Activated CD8-positive, alpha-beta T cell treated with anti-CD3 and anti-CD28 coated beads, Interleukin-2, amount 10 ng/mL, durations not matched to agents 7 days and 5 days (primary cell): ENCODE results near the gene CCDC92B. TPM values are rescaled to one million over a fixed set of nuclear protein-coding genes. Genes with fewer than 3 reads are reported as not detected.

Source experiments
- ATAC-seq: fragments of 150-1000 bp; cut with Tn5 transposase; one replicate; pipeline ENCODE4 v1.10.0; 2021; ENCODE audit warnings: moderate library complexity
- CTCF ChIA-PET: fragments of 350-600 bp; sonication (Branson Sonifier 250); formaldehyde crosslinking; loops from one replicate; lab custom pipeline; 2021; ENCODE audit warnings: antibody characterized with exemption; lab: Charles Lee
- POLR2A ChIA-PET: fragments of 350-600 bp; sonication (Branson Sonifier 250); formaldehyde crosslinking; loops from one replicate; lab custom pipeline; 2021; ENCODE audit warnings: antibody characterized with exemption; lab: Charles Lee
- DNase-seq: peaks from one replicate; pipeline ENCODE4 v3.0.0-alpha.2; 2020
- H3K27ac Mint-ChIP-seq: one replicate; pipeline ENCODE4 v1.8.0; 2021; ENCODE audit warnings: mild to moderate bottlenecking, mixed read lengths
- H3K27me3 Mint-ChIP-seq: one replicate; pipeline ENCODE4 v1.8.0; 2021; ENCODE audit warnings: low read depth, mixed read lengths
- H3K36me3 Mint-ChIP-seq: one replicate; pipeline ENCODE4 v1.8.0; 2021; ENCODE audit warnings: low read depth, mixed read lengths
- H3K4me1 Mint-ChIP-seq: one replicate; pipeline ENCODE4 v1.8.0; 2021; ENCODE audit warnings: low read depth, mixed read lengths
- H3K4me3 Mint-ChIP-seq: one replicate; pipeline ENCODE4 v1.8.0; 2021; ENCODE audit warnings: mild to moderate bottlenecking, mixed read lengths
- H3K9me3 Mint-ChIP-seq: one replicate; pipeline ENCODE4 v1.8.0; 2022; ENCODE audit warnings: mixed read lengths; ENCODE audit not compliant: insufficient read depth
- total RNA-seq, 2 experiments: library from RNA; stranded (reverse); gene quantifications; one replicate each; pipeline ENCODE4 v1.2.3, GENCODE V29; 2021

CCDC92B gene
- total RNA-seq, 2 experiments from 2014 or later: not detected

- H3K9me3 Mint-ChIP-seq: no peaks in the 10 kb centered on the region
Measured at GRCh38 chr17:2777242-2777867, 27.9 kb upstream of the CCDC92B start.

GRCh38 chr17:2776589-2777241, 27.3 kb upstream of the CCDC92B start:
- peak; percentile 52 for ATAC-seq
- no peak for DNase-seq
- H3K27me3 Mint-ChIP-seq: peaks cover 44% of the 10 kb centered on the region
- POLR2A ChIA-PET: interaction anchor here (0.5 kb wide), 1 partner anchor 30 kb away, joined by 3 read pairs; no protein-coding TSS in a partner anchor
- H3K4me3 Mint-ChIP-seq: no peak overlapping the region
- CTCF ChIA-PET: interaction anchor here (0.9 to 1.8 kb wide), 4 partner anchors 9 to 236 kb away, joined by 3 to 5 read pairs (median 4); no protein-coding TSS in a partner anchor
- peaks cover 4% of the 10 kb centered on the region for H3K4me1 Mint-ChIP-seq
- no peak overlapping the region for H3K27ac Mint-ChIP-seq
- H3K36me3 Mint-ChIP-seq: no peaks in the 10 kb centered on the region
- H3K9me3 Mint-ChIP-seq: no peaks in the 10 kb centered on the region

More at GRCh38 chr17:2777242-2777867, 27.9 kb upstream of the CCDC92B start:
- ATAC-seq (no peak), DNase-seq (no peak)
- Mint-ChIP-seq H3K36me3 (no peaks in the 10 kb centered on the region), H3K27me3 (peaks cover 44% of the 10 kb centered on the region), H3K27ac (no peak overlapping the region), H3K4me1 (peaks cover 4% of the 10 kb centered on the region), H3K4me3 (no peak overlapping the region)
- ChIA-PET CTCF (interaction anchor here (0.9 to 1.8 kb wide), 3 partner anchors 38 to 236 kb away, joined by 3 to 5 read pairs (median 3); no protein-coding TSS in a partner anchor), POLR2A (interaction anchor here (0.5 to 0.9 kb wide), 2 partner anchors 15 to 29 kb away, joined by 3 read pairs; no protein-coding TSS in a partner anchor)

DNA sequence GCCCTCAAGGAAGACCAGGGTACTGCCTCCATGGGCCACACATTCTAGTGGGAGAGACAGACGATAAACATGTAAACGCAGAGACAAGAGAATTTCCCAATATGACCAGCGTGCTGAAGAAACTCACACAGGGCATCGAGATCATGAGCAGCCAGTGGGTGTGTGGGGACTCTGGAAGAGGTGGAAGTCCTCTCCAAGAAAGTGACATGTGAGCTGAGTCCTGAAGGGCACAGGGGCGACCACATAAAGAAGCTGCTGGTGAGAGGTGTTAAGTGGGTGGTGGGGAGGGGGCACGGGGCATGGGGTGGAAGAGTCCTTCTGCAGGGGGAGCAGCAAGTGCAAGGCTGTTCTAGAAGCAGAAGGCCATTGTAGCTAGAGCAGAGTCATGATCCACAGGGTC, 25.8 kb upstream of the CCDC92B start:
- ATAC-seq (no peak), DNase-seq (no peak)
- no peak overlapping the region for H3K27ac Mint-ChIP-seq
- H3K27me3 Mint-ChIP-seq: peaks cover 44% of the 10 kb centered on the region
- POLR2A ChIA-PET: no interaction called here
- H3K4me1 Mint-ChIP-seq: peaks cover 4% of the 10 kb centered on the region
- H3K4me3 Mint-ChIP-seq: no peak overlapping the region
- H3K36me3 Mint-ChIP-seq: no peaks in the 10 kb centered on the region
- no peaks in the 10 kb centered on the region for H3K9me3 Mint-ChIP-seq
- CTCF ChIA-PET: interaction anchor here (1.2 to 1.4 kb wide), 2 partner anchors 11 to 73 kb away, joined by 5 to 6 read pairs; no protein-coding TSS in a partner anchor

- H3K27me3 Mint-ChIP-seq: peaks cover 12% of the 10 kb centered on the region
- H3K9me3 Mint-ChIP-seq: no peaks in the 10 kb centered on the region
- DNase-seq: no peak
- no peak overlapping the region for H3K27ac Mint-ChIP-seq
- ChIA-PET CTCF (no interaction called here), POLR2A (interaction anchor here (0.6 kb wide), 1 partner anchor 1126 kb away, joined by 3 read pairs; no protein-coding TSS in a partner anchor)
- no peak overlapping the region for H3K4me3 Mint-ChIP-seq
- ATAC-seq: no peak
- no peaks in the 10 kb centered on the region for H3K4me1 Mint-ChIP-seq
- no peaks in the 10 kb centered on the region for H3K36me3 Mint-ChIP-seq
Measured at GRCh38 chr17:2770129-2770528, 20.7 kb upstream of the CCDC92B start.

DNA sequence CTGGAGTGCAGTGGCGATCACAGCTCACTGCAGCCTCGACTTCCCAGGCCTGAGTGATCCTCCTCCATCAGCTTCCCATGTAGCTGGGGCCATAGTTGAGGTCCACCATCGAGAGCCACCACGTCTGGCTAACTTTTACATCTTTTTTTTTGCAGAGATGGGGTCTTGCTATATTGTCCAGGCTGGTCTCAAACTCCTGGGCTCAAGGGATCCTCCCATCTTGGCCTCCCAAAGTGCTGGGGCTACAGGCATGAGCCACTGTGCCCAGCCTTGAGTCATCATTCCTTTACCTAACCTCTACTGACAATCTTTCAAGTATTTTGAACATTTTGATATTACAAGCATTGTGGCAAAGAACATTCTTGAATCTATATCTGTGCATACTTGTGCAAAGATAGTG, 9.4 kb upstream of the CCDC92B start:
- no peak overlapping the region for H3K4me3 Mint-ChIP-seq
- no peaks in the 10 kb centered on the region for H3K36me3 Mint-ChIP-seq
- CTCF ChIA-PET: no interaction called here
- POLR2A ChIA-PET: no interaction called here
- ATAC-seq (no peak), DNase-seq (no peak)
- no peaks in the 10 kb centered on the region for H3K9me3 Mint-ChIP-seq
- no peak overlapping the region for H3K27ac Mint-ChIP-seq
- H3K27me3 Mint-ChIP-seq: peaks cover 33% of the 10 kb centered on the region
- no peaks in the 10 kb centered on the region for H3K4me1 Mint-ChIP-seq

GRCh38 chr17:2755891-2756724, 6.7 kb upstream of the CCDC92B start:
- H3K4me3 Mint-ChIP-seq: no peak overlapping the region
- no peak overlapping the region for H3K27ac Mint-ChIP-seq
- ATAC-seq: no peak
- H3K9me3 Mint-ChIP-seq: no peaks in the 10 kb centered on the region
- H3K36me3 Mint-ChIP-seq: no peaks in the 10 kb centered on the region
- DNase-seq: no peak
- ChIA-PET POLR2A (no interaction called here), CTCF (no interaction called here)
- peaks cover 37% of the 10 kb centered on the region for H3K27me3 Mint-ChIP-seq
- no peaks in the 10 kb centered on the region for H3K4me1 Mint-ChIP-seq

- Mint-ChIP-seq H3K9me3 (no peaks in the 10 kb centered on the region), H3K4me1 (no peaks in the 10 kb centered on the region), H3K4me3 (no peak overlapping the region), H3K27me3 (peaks cover 35% of the 10 kb centered on the region), H3K27ac (no peak overlapping the region), H3K36me3 (no peaks in the 10 kb centered on the region)
- ChIA-PET POLR2A (no interaction called here), CTCF (no interaction called here)
- ATAC-seq: no peak
- DNase-seq: no peak
Measured at GRCh38 chr17:2751491-2751890, 2.0 kb upstream of the CCDC92B start.

GRCh38 chr17:2750721-2751120, 1.3 kb upstream of the CCDC92B start:
- CTCF ChIA-PET: interaction anchor here (1.8 kb wide), 1 partner anchor 36 kb away, joined by 4 read pairs; no protein-coding TSS in a partner anchor
- Mint-ChIP-seq H3K9me3 (no peaks in the 10 kb centered on the region), H3K36me3 (no peaks in the 10 kb centered on the region), H3K4me3 (no peak overlapping the region), H3K4me1 (no peaks in the 10 kb centered on the region), H3K27ac (no peak overlapping the region), H3K27me3 (peaks cover 30% of the 10 kb centered on the region)
- ATAC-seq (no peak), DNase-seq (no peak)
- POLR2A ChIA-PET: no interaction called here

- DNase-seq: peak; percentile 77
- Mint-ChIP-seq H3K9me3 (no peaks in the 10 kb centered on the region), H3K27me3 (peaks cover 32% of the 10 kb centered on the region), H3K27ac (no peak overlapping the region), H3K4me3 (no peak overlapping the region), H3K4me1 (no peaks in the 10 kb centered on the region), H3K36me3 (no peaks in the 10 kb centered on the region)
- CTCF ChIA-PET: interaction anchor here (1.8 kb wide), 1 partner anchor 37 kb away, joined by 4 read pairs; no protein-coding TSS in a partner anchor
- peak; percentile 98 for ATAC-seq
- POLR2A ChIA-PET: no interaction called here
Measured at GRCh38 chr17:2749784-2750181, 331 bp upstream of the CCDC92B start.

- no peaks in the 10 kb centered on the region for H3K9me3 Mint-ChIP-seq
- H3K27me3 Mint-ChIP-seq: peaks cover 21% of the 10 kb centered on the region
- CTCF ChIA-PET: no interaction called here
- POLR2A ChIA-PET: no interaction called here
- DNase-seq (no peak), ATAC-seq (no peak)
- no peaks in the 10 kb centered on the region for H3K36me3 Mint-ChIP-seq
- H3K4me3 Mint-ChIP-seq: no peak overlapping the region
- H3K4me1 Mint-ChIP-seq: no peaks in the 10 kb centered on the region
- H3K27ac Mint-ChIP-seq: no peak overlapping the region
Measured at GRCh38 chr17:2745317-2746037, 4.0 kb downstream of the CCDC92B start.

- ChIA-PET POLR2A (no interaction called here), CTCF (no interaction called here)
- H3K27ac Mint-ChIP-seq: no peak overlapping the region
- ATAC-seq (no peak), DNase-seq (no peak)
- no peak overlapping the region for H3K4me3 Mint-ChIP-seq
- H3K27me3 Mint-ChIP-seq: no peaks in the 10 kb centered on the region
- no peaks in the 10 kb centered on the region for H3K4me1 Mint-ChIP-seq
- H3K9me3 Mint-ChIP-seq: no peaks in the 10 kb centered on the region
- H3K36me3 Mint-ChIP-seq: no peaks in the 10 kb centered on the region
Measured at GRCh38 chr17:2737693-2738092, 11.8 kb downstream of the CCDC92B start.
